22Rv1 (cell line): ENCODE measurements around the gene HDGFL3.

ENCODE experiments used
- ZFX ChIP-seq: fragments of 450-650 bp; IDR thresholded peaks from 2 replicates; pipeline ENCODE4 v1.6.1; 2017; ENCODE audit warnings: antibody characterized with exemption, borderline replicate concordance
- TF ChIP-seq, protein P1 (sequence below): fragments of 450-650 bp; IDR thresholded peaks from 2 replicates; pipeline ENCODE4 v1.5.1; 2017; ENCODE audit warnings: mild to moderate bottlenecking

GRCh38 chr15:83163032-83163431 lies 44.6 kb downstream of the HDGFL3 start:
- TF ChIP-seq, protein P1, sequence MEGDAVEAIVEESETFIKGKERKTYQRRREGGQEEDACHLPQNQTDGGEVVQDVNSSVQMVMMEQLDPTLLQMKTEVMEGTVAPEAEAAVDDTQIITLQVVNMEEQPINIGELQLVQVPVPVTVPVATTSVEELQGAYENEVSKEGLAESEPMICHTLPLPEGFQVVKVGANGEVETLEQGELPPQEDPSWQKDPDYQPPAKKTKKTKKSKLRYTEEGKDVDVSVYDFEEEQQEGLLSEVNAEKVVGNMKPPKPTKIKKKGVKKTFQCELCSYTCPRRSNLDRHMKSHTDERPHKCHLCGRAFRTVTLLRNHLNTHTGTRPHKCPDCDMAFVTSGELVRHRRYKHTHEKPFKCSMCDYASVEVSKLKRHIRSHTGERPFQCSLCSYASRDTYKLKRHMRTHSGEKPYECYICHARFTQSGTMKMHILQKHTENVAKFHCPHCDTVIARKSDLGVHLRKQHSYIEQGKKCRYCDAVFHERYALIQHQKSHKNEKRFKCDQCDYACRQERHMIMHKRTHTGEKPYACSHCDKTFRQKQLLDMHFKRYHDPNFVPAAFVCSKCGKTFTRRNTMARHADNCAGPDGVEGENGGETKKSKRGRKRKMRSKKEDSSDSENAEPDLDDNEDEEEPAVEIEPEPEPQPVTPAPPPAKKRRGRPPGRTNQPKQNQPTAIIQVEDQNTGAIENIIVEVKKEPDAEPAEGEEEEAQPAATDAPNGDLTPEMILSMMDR = no peak
- TF ChIP-seq ZFX = no peak
